H1 (cell line): ENCODE data around the gene KCNJ10. TPM values are rescaled to one million over a fixed set of nuclear protein-coding genes. Genes with fewer than 3 reads are reported as not detected.

Experiments used
- CTCF ChIA-PET: fragments of 300-600 bp; sonication (Branson Sonifier 250); formaldehyde crosslinking; loops from one replicate; lab custom pipeline; 2021; ENCODE audit not compliant: partially characterized antibody; lab: Charles Lee
- POLR2A ChIA-PET: fragments of 300-600 bp; sonication (Branson Sonifier 250); formaldehyde crosslinking; loops from one replicate; lab custom pipeline; 2021; ENCODE audit warnings: inconsistent platforms; ENCODE audit not compliant: partially characterized antibody; lab: Charles Lee
- DNase-seq, 2 experiments: peaks; one replicate each; pipeline versions ENCODE4 v3.0.0 to v3.0.0-alpha.2; 2010 to 2022; ENCODE audit warnings: low spot score in 2 of 2, low read depth in 1 of 2, mixed read lengths in 1 of 2
- FAIRE-seq: peaks from 2 replicates; lab custom pipeline; 2011; peaks lifted over from hg19 to GRCh38; lab: Jason Lieb, UNC
- H2AFZ ChIP-seq: 2 replicates; pipeline ENCODE4 v1.8.1; 2012; ENCODE audit warnings: low read length, inconsistent platforms
- H2AK5ac ChIP-seq: 2 replicates; pipeline ENCODE4 v1.6.1; 2013; ENCODE audit warnings: low read depth, low read length
- H2BK120ac ChIP-seq: replicated peaks from 2 replicates; pipeline ENCODE3; 2013; ENCODE audit warnings: low read depth, low read length, inconsistent platforms
- H2BK12ac ChIP-seq: 2 replicates; pipeline ENCODE4 v1.6.1; 2013; ENCODE audit warnings: low read depth, low read length
- H2BK15ac ChIP-seq: 2 replicates; pipeline ENCODE4 v1.6.1; 2013; ENCODE audit warnings: low read length
- H2BK20ac ChIP-seq: 2 replicates; pipeline ENCODE4 v1.6.1; 2013; ENCODE audit warnings: low read length
- H2BK5ac ChIP-seq: 2 replicates; pipeline ENCODE4 v1.6.1; 2013; ENCODE audit warnings: low read depth, low read length
- H3K14ac ChIP-seq: 2 replicates; pipeline ENCODE4 v1.6.1; 2013; ENCODE audit warnings: inconsistent platforms; ENCODE audit not compliant: insufficient read length
- H3K18ac ChIP-seq: 2 replicates; pipeline ENCODE4 v1.6.1; 2013; ENCODE audit warnings: low read length; ENCODE audit errors: extremely low read depth
- H3K23ac ChIP-seq: 2 replicates; pipeline ENCODE4 v1.6.1; 2013; ENCODE audit warnings: inconsistent platforms; ENCODE audit not compliant: insufficient read length
- H3K23me2 ChIP-seq: 2 replicates; pipeline ENCODE4 v1.6.1; 2013; ENCODE audit warnings: low read depth, low read length
- H3K27ac ChIP-seq: 2 replicates; pipeline ENCODE4 v1.6.1; 2011; ENCODE audit warnings: low read depth, low read length, inconsistent platforms
- H3K27me3 ChIP-seq, 4 experiments: replicated peaks in 1 of 4; 1 replicate in 1 of 4; 2 replicates in 3 of 4; pipeline versions ENCODE4 v1.6.1 to v1.8.1; 2011 to 2013; ENCODE audit warnings: low read length in 3 of 4, mild to moderate bottlenecking in 3 of 4, inconsistent platforms in 2 of 4, mixed read lengths in 2 of 4, moderate library complexity in 1 of 4; ENCODE audit not compliant: control insufficient read depth in 3 of 4, insufficient read depth in 3 of 4; ENCODE audit errors: extremely low read depth in 1 of 4
- H3K36me3 ChIP-seq, 4 experiments: 2 replicates each; pipeline versions ENCODE4 v1.6.1 to v1.8.1; 2011 to 2013; ENCODE audit warnings: mild to moderate bottlenecking in 4 of 4, low read length in 3 of 4, moderate library complexity in 2 of 4, control low read depth in 1 of 4, inconsistent platforms in 1 of 4; ENCODE audit not compliant: insufficient read depth in 4 of 4, control insufficient read depth in 2 of 4
- H3K4ac ChIP-seq: replicated peaks from 2 replicates; pipeline ENCODE3; 2013; ENCODE audit warnings: low read length, low read depth, mixed read lengths, inconsistent platforms; ENCODE audit not compliant: insufficient read length
- H3K4me1 ChIP-seq, 4 experiments: replicated peaks in 1 of 4; 1 replicate in 1 of 4; 2 replicates in 3 of 4; pipeline versions ENCODE4 v1.6.1 to v1.8.1; 2011 to 2013; ENCODE audit warnings: low read length in 3 of 4, inconsistent platforms in 2 of 4, mixed read lengths in 1 of 4; ENCODE audit not compliant: insufficient read depth in 4 of 4, control insufficient read depth in 3 of 4
- H3K4me2 ChIP-seq, 2 experiments: 2 replicates each; pipeline versions ENCODE4 v1.6.1 to v1.8.1; 2011 to 2013; ENCODE audit warnings: low read depth in 2 of 2, low read length in 2 of 2, control low read depth in 1 of 2, inconsistent platforms in 1 of 2, mild to moderate bottlenecking in 1 of 2; ENCODE audit not compliant: insufficient read depth in 1 of 2
- H3K4me3 ChIP-seq, 4 experiments: fragments of 200-600, 300-600 bp in 1 of 4; sonication (generic), shearing (Covaris generic), sonication (Bioruptor Twin) in 1 of 4; 2 replicates each; pipeline versions ENCODE4 v1.5.1 to v1.8.1; 2011 to 2016; ENCODE audit warnings: low read length in 4 of 4, low read depth in 3 of 4, control low read depth in 2 of 4, inconsistent platforms in 2 of 4, mild to moderate bottlenecking in 2 of 4, mixed read lengths in 1 of 4, moderate library complexity in 1 of 4; ENCODE audit not compliant: insufficient read depth in 2 of 4; ENCODE audit errors: extremely low read depth in 1 of 4
- H3K56ac ChIP-seq: replicated peaks from 2 replicates; pipeline ENCODE3; 2013; ENCODE audit warnings: low read depth, mild to moderate bottlenecking, mixed read lengths, low read length, inconsistent platforms; ENCODE audit not compliant: insufficient read length
- H3K79me1 ChIP-seq: 2 replicates; pipeline ENCODE4 v1.6.1; 2013; ENCODE audit warnings: low read depth, low read length, control low read depth
- H3K79me2 ChIP-seq, 2 experiments: 2 replicates each; pipeline versions ENCODE4 v1.6.1 to v1.8.1; 2012 to 2013; ENCODE audit warnings: low read length in 2 of 2, mild to moderate bottlenecking in 2 of 2, inconsistent platforms in 1 of 2; ENCODE audit not compliant: insufficient read depth in 2 of 2, control insufficient read depth in 1 of 2
- H3K9ac ChIP-seq, 4 experiments: replicated peaks in 1 of 4; 1 replicate in 1 of 4; 2 replicates in 3 of 4; pipeline versions ENCODE4 v1.6.1 to v1.8.1; 2011 to 2013; ENCODE audit warnings: low read depth in 3 of 4, low read length in 3 of 4, control low read depth in 2 of 4, mild to moderate bottlenecking in 2 of 4, moderate library complexity in 2 of 4, inconsistent platforms in 1 of 4; ENCODE audit errors: extremely low read depth in 1 of 4
- H3K9me3 ChIP-seq, 2 experiments: 2 replicates each; pipeline versions ENCODE4 v1.6.1 to v1.8.1; 2012 to 2013; ENCODE audit warnings: mild to moderate bottlenecking in 2 of 2, moderate library complexity in 2 of 2, control low read depth in 1 of 2, inconsistent platforms in 1 of 2, low read depth in 1 of 2, low read length in 1 of 2, mixed read lengths in 1 of 2; ENCODE audit not compliant: insufficient read depth in 2 of 2
- H4K20me1 ChIP-seq, 2 experiments: replicated peaks in 1 of 2; 2 replicates each; pipeline versions ENCODE3 to v1.8.1; 2011 to 2013; ENCODE audit warnings: inconsistent platforms in 2 of 2, low read length in 2 of 2, mild to moderate bottlenecking in 1 of 2; ENCODE audit not compliant: insufficient read depth in 2 of 2, control insufficient read depth in 1 of 2
- H4K5ac ChIP-seq: 2 replicates; pipeline ENCODE4 v1.6.1; 2013; ENCODE audit warnings: low read length, low read depth, mixed read lengths, inconsistent platforms; ENCODE audit not compliant: insufficient read length
- H4K8ac ChIP-seq: 2 replicates; pipeline ENCODE4 v1.8.0; 2013; ENCODE audit warnings: mild to moderate bottlenecking, moderate library complexity, low read length, inconsistent platforms; ENCODE audit not compliant: insufficient read depth; ENCODE audit errors: extremely low read depth
- H4K91ac ChIP-seq: replicated peaks from 2 replicates; pipeline ENCODE3; 2013; ENCODE audit warnings: low read length, mixed read lengths, inconsistent platforms; ENCODE audit not compliant: insufficient read length
- ASH2L ChIP-seq: fragments of 200-600, 300-600 bp; sonication (generic); IDR thresholded peaks from one replicate; pipeline ENCODE4 v1.7.1; 2017; ENCODE audit warnings: low read length
- CBX5 ChIP-seq: fragments of 300-800, 300-1000 bp; sonication (generic); IDR thresholded peaks from 2 replicates; pipeline ENCODE4 v1.7.1; 2016; ENCODE audit warnings: antibody characterized with exemption, low read length, low read depth
- CBX8 ChIP-seq: fragments of 300-800, 300-1000 bp; sonication (generic); IDR thresholded peaks from 2 replicates; pipeline ENCODE4 v1.7.1; 2016; ENCODE audit warnings: low read depth, low read length, borderline replicate concordance
- KDM4A ChIP-seq: IDR thresholded peaks from one replicate; pipeline ENCODE4 v1.7.1; 2012; ENCODE audit warnings: low read depth, mild to moderate bottlenecking, moderate library complexity, low read length, inconsistent platforms; ENCODE audit not compliant: severe bottlenecking
- POLR2A ChIP-seq, 2 experiments: IDR thresholded peaks; 1 replicate in 1 of 2; 2 replicates in 1 of 2; pipeline ENCODE4 v1.6.1; 2011; ENCODE audit warnings: low read depth in 2 of 2, low read length in 2 of 2, mild to moderate bottlenecking in 2 of 2; ENCODE audit errors: control extremely low read depth in 1 of 2
- SIX5 ChIP-seq: IDR thresholded peaks from 2 replicates; pipeline ENCODE4 v1.6.1; 2011; ENCODE audit warnings: mild to moderate bottlenecking, low read depth, low read length
- SP1 ChIP-seq: IDR thresholded peaks from 2 replicates; pipeline ENCODE4 v1.6.1; 2011; ENCODE audit warnings: low read depth, low read length
- SP4 ChIP-seq: IDR thresholded peaks from 2 replicates; pipeline ENCODE4 v1.6.1; 2012; ENCODE audit warnings: low read length, inconsistent platforms
- SUZ12 ChIP-seq: fragments of 200-600 bp; sonication (generic); IDR thresholded peaks from 2 replicates; pipeline ENCODE4 v1.6.1; 2012; ENCODE audit warnings: mild to moderate bottlenecking, inconsistent platforms, low read length, moderate library complexity, mixed read lengths
- TBP ChIP-seq: IDR thresholded peaks from 2 replicates; pipeline ENCODE4 v1.6.1; 2011; ENCODE audit warnings: low read depth, low read length, improper control_type of control experiment
- TCF12 ChIP-seq: IDR thresholded peaks from 2 replicates; pipeline ENCODE4 v1.6.1; 2011; ENCODE audit warnings: low read depth, mild to moderate bottlenecking, low read length
- ZNF274 ChIP-seq: IDR thresholded peaks from 2 replicates; pipeline ENCODE4 v1.7.0; 2012; ENCODE audit warnings: low read length, borderline replicate concordance; ENCODE audit errors: extremely low read depth
- WGBS, 2 experiments: shearing (Covaris generic) in 1 of 2; methylation state at CpG; one replicate each; pipeline versions ENCODE4 v1.1.6 to v1.1.7; 2013 to 2015; ENCODE audit warnings: low lambda C conversion rate in 2 of 2, mixed read lengths in 2 of 2, inconsistent platforms in 1 of 2, low coverage in 1 of 2, missing lambda C conversion rate in 1 of 2; ENCODE audit not compliant: insufficient replicate concordance in 2 of 2, insufficient coverage in 1 of 2, insufficient read length in 1 of 2; ENCODE audit errors: extremely low coverage in 1 of 2, missing lambda C conversion rate in 1 of 2; 5-methylcytosine and 5-hydroxymethylcytosine counted together
- polyA plus RNA-seq, 7 experiments: library from polyadenylated mRNA; depleted of rRNA in 3 of 7; stranded (reverse) in 5 of 7; unstranded in 2 of 7; fragments of >200 nt in 5 of 7; fragments of 200-250 nt in 2 of 7; gene quantifications; 1 replicate in 5 of 7; 2 replicates in 1 of 7; 4 replicates in 1 of 7; pipeline versions ENCODE4 v1.2.1 to v1.2.3, GENCODE V29; 2011 to 2013; ENCODE audit warnings: missing spikeins in 2 of 7, mixed read lengths in 2 of 7
- total RNA-seq: library from RNA; stranded (reverse); fragmentation: NEBNext Ultra II Directional; extraction: Animal tissue kit (Norgen Biotek cat#: 25700); gene quantifications from 2 replicates; pipeline ENCODE4 v1.2.1, GENCODE V29; 2021

Gene KCNJ10
- total and polyA plus RNA-seq, 2 of the 8 experiments (the other 6 are each of a cell fraction or from before 2014, with no cell fraction given), result 1.7 to 2.4 TPM

DNA sequence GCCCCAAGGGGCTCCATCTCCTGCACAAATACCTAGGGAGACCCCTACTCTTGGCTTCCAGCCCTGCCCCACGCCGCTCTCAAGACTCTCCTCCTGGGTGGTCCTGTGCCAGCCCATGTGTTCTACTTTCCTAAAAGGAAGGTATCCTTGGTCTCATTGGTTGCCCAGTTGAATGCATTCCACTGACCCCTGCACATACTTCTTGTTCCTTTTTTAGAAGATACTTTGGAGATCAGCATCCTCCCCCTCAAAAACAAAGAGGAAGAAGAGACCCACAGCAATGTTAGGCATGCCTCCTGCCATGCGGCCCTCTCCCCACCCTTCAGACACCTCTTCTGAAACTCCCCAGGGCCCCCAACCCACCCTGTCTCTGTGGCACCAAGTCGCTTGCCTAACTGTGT, 120.0 kb downstream of the KCNJ10 start:
- Histone ChIP-seq H3K4ac (no peak overlapping the region), H4K91ac (no peak overlapping the region), H3K56ac (no peak overlapping the region), H3K27ac (no peak overlapping the region), H4K5ac (no peak overlapping the region), H3K27me3 (no peaks in the 10 kb centered on the region; a peak in 1 of 7 replicates), H2BK20ac (no peak overlapping the region), H3K4me3 (no peak overlapping the region), H3K36me3 (no peaks in the 10 kb centered on the region), H2BK5ac (no peak overlapping the region), H3K79me2 (0 out of 4 replicates have a peak, but pooled peaks cover 0 to under 1% of the 10 kb centered on the region in 2 experiments), H2BK12ac (no peak overlapping the region), H4K20me1 (no peaks in the 10 kb centered on the region), H3K4me1 (peaks cover 4 to 9% (median 7%) of the 10 kb centered on the region in 4 experiments; a peak in 6 of 7 replicates), H2AFZ (no peak overlapping the region), H2BK120ac (no peak overlapping the region), H3K14ac (no peak overlapping the region), H3K9me3 (no peaks in the 10 kb centered on the region), H2BK15ac (no peak overlapping the region), H3K23me2 (peaks cover 5% of the 10 kb centered on the region; the same call in 1 of the 2 replicates), H3K23ac (no peak overlapping the region), H3K18ac (no peak overlapping the region), H2AK5ac (no peak overlapping the region), H4K8ac (no peak overlapping the region), H3K9ac (no peak overlapping the region), H3K79me1 (no peaks in the 10 kb centered on the region), H3K4me2 (no peak overlapping the region)
- ChIA-PET CTCF (interaction anchor here (16.3 to 35.5 kb wide), 2 partner anchors 13 to 55 kb away, joined by 128 to 696 read pairs; no protein-coding TSS in a partner anchor), POLR2A (interaction anchor here (1.2 to 1.4 kb wide), 2 partner anchors 17 to 61 kb away, joined by 3 read pairs; no protein-coding TSS in a partner anchor)
- TF ChIP-seq CBX8, result no peak
- no peak for TF ChIP-seq SUZ12
- no peak for TF ChIP-seq KDM4A
- no peak for TF ChIP-seq SP1
- no peak for TF ChIP-seq ZNF274
- TF ChIP-seq ASH2L, result no peak
- no peak for TF ChIP-seq SIX5
- no peak for TF ChIP-seq TCF12
- no peak for TF ChIP-seq CBX5
- no peak for TF ChIP-seq TBP
- no peak for TF ChIP-seq POLR2A (IDR thresholded peaks at IDR 0.05; ENCODE audit: control extremely low read depth in 1 of 2, low read depth in 2 of 2, low read length in 2 of 2)
- no peak for TF ChIP-seq SP4
- FAIRE-seq (no peak), DNase-seq (no peak)
- 75% methylated on average over 3 of the region's 4 CpGs; no CpG with 5 or more reads in 1 of the 2 experiments for WGBS, 2 experiments
